NCI-H446 treated with DMSO at 0.1 percent for 48 hours (cell line): ENCODE data around the gene DNASE2.
A peak's percentile ranks its signal among the peaks of the same experiment; 100 is the strongest.
"Not testable (repeated sequence)": the region's sequence is repeated elsewhere in the genome, so short reads cannot be mapped to it uniquely, and the experiment has no call there.

Experiments used
- DNase-seq: peaks from one replicate; lab custom pipeline; 2025; lab: John Stamatoyannopoulos, UW

Gene DNASE2

DNA sequence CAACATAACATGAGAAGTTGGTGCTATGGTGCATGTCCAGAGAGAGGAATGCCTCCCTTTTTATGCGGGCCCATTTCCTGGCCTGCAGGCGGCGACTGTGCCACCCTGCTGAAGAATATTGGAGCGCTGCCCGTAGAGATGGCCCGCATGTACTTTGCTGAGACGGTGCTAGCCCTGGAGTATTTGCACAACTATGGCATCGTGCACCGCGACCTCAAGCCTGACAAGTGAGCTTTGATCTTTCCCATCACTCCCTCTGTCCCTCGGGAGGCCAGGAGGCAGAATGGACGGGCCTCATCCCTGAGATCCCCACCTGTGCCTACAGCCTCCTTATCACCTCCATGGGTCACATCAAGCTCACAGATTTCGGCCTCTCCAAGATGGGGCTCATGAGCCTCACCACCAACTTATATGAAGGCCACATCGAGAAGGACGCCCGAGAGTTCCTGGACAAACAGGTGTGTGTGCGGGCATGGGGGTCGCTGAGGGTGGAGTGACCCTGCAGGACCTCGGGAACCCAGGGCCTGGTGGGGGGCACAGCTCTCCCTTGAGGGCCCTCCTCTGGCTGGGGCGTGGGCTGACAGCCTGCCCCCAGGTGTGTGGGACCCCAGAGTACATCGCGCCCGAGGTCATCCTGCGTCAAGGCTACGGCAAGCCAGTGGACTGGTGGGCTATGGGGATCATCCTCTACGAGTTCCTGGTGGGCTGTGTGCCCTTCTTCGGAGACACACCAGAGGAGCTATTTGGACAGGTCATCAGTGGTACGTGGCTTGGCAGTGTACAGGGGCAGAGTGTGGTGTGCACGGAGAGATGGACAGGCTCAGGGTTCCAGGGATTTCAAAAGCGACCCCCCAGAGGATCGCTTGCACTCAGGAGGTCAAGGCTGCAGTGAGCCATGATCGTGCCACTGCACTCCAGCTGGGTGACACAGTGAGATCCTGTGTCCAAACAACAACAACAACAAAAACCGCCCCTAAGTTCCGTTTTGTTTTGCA, 16.2 kb downstream of the DNASE2 start:
- DNase-seq = no peak

DNA sequence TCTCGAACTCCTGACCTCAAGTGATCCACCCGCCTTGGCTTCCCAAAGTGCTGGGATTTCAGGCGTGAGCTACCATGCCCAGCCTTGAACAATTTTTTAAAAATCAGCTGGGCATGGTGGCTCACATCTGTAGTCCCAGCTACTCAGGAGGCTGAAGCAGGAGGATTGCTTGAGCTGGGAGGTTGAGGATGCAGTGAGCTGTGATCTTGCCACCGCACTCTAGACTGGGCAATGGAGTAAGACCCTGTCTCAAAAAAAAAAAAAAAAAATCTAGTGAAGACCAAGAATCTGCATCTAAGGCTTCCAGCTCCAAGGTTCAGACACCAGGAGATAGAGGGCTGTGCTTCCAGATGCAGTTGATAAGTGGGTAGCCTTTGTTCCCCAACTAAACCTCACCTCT, 17.1 kb downstream of the DNASE2 start:
- no peak for DNase-seq

DNA sequence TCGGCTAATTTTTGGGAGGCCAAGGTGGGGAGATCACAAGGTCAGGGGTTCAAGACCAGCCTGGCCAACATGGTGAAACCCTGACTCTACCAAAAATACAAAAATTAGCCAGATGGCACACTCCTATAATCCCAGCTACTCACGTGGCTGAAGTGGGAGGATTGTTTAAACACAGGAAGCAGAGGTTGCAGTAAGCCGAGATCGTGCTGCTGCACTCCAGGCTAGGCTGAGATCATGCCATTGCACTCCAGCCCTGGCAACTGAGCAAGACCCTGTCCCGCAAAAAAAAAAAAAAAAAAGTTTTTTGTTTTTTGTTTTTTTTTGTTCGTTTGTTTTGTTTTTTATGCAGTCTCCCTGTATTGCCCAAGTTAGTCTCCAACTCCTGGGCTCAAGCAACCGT, 21.7 kb downstream of the DNASE2 start:
- DNase-seq = no peak

DNA sequence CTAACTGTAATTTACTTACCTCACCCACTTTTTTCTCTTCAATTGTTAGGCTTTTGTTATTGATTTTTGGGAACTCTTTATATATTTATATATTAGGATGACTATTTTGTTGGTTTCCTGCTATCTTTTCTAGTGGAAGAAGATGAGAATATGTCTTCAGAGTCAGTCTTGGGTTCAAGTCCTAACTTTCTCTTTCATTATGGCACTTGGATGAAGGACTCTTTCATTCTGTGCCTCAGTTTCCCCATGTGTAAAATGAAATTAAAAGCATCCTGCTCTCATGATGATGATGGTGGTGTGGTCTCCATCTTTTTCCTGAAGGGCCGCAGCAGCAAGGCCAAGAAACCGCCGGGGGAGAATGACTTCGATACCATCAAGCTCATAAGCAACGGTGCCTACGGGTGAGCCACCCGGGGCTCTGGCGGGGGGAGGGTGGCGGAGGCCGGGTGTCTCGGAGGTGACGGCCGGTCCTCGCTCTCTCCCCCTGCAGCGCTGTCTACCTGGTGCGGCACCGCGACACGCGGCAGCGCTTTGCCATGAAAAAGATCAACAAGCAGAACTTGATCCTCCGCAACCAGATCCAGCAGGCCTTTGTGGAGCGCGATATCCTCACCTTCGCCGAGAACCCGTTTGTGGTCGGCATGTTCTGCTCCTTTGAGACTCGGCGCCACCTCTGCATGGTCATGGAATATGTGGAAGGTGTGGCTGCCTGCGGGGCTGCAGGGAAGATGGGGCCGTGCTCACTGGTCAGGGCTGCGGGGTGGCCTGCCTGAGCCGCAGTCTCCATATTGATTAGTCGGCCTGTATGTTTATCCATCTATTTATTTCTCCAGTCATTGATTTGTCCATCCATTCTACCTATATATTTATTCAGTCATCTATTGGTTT, 23.0 kb downstream of the DNASE2 start:
- no peak for DNase-seq

- DNase-seq = no peak
Observed at GRCh38 chr19:12856653-12857052, 24.6 kb downstream of the DNASE2 start.

DNA sequence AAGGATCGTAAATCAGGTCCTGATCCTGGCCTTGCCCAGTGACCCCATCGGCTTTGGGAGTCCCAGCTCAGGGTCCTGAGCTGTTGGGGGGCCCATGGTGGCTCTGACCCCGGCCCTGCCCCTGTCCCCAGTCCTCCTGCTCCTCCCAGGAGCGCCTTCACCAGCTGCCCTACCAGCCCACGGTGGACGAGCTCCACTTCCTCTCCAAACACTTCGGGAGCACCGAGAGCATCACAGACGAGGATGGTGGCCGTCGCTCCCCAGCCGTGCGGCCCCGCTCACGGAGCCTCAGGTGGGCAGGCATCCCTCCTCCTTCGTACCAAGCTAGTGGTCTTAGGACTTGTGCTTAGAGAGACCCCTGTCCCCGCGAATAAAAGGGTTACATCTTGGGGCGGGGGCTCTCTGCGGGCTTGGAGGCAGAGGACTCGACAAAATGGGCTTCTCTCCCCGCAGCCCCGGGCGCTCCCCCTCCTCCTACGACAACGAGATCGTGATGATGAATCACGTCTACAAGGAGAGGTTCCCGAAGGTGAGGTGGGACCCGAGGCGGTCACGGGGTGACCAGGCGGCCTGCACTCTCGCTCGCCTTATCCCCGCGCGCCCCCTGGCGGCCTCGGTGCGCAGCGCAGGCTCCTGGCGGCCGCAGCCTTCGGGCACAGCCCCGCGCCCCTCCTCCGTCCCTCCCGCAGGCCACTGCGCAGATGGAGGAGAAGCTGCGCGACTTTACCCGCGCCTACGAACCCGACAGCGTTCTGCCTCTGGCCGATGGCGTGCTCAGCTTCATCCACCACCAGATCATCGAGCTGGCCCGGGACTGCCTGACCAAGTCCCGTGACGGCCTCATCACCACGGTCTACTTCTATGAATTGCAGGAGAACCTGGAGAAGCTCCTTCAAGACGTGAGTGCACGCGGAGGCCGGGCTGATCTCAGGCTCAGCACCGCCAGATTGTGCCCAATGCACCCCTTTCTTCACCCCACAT, 33.8 kb downstream of the DNASE2 start:
- no peak for DNase-seq

- DNase-seq = not testable (repeated sequence)
Observed at GRCh38 chr19:12846613-12847012, 34.6 kb downstream of the DNASE2 start.

GRCh38 chr19:12843999-12844732, 37.1 kb downstream of the DNASE2 start:
- DNase-seq = no peak

DNA sequence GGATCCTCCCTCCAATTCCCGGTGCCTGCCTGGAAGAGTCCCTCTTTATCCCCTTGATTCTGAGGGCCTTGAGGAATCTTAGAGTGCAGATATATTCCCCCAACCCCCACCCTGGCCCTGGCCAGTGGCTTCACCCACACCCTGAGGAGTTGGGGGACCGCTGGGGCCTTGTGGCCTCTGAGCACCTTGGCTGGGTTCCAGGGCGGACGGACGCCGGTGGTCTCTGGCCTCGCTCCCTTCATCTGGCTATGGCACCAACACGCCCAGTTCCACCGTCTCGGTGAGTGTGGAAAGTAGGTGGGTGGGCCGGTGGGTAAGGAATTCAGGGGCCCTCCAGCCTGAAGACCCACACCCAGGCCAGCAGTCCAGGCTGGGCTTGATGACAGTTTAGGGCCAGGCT, 37.9 kb downstream of the DNASE2 start:
- no peak for DNase-seq

- no peak for DNase-seq
Observed at GRCh38 chr19:12842511-12842910, 38.7 kb downstream of the DNASE2 start.

GRCh38 chr19:12841094-12841493, 40.2 kb downstream of the DNASE2 start:
- DNase-seq = no peak

- DNase-seq = no peak
Observed at GRCh38 chr19:12840091-12841079, 40.9 kb downstream of the DNASE2 start.

- no peak for DNase-seq
Observed at GRCh38 chr19:12838886-12839756, 42.1 kb downstream of the DNASE2 start.

- DNase-seq = peak; percentile 14
Observed at GRCh38 chr19:12838182-12838885, 42.9 kb downstream of the DNASE2 start, which contains the start of gene MAST1. Gene MAST1, plus strand, starts transcription at chr19:12838515. Its CDS starts 58 bp downstream, at chr19:12838573.

- DNase-seq = no peak
Observed at GRCh38 chr19:12837225-12837624, 44.0 kb downstream of the DNASE2 start.

DNA sequence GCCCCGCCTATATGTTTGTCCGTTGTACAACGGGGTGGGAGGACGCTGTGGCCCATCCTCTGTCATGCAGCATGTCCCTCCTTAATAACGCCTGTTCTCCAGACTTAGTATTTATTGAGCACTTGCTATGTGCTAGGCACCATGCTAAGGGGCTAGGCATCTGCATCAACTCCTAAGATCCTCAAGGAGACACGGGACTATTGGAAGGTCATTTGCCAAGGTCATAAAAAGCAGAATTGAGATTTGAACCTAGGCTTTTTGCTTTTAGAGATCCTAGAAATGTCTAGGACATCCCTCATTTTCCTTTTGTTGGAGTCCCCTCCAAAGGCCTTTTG, 44.8 kb downstream of the DNASE2 start:
- no peak for DNase-seq

- no peak for DNase-seq
Observed at GRCh38 chr19:12834976-12835757, 46.1 kb downstream of the DNASE2 start.
